ENCODE data around the gene TMEM154.

The TMEM154 gene

GRCh38 chr4:152709675-152710438, 30.1 kb upstream of the TMEM154 start:
- peaks cover 45% of the 10 kb centered on the region for H3K4me1 ChIP-seq (ENCODE audit: control insufficient read depth, insufficient read depth, low read length)
- H3K27ac ChIP-seq (ENCODE audit: low read depth, low read length): peak overlapping the region; percentile 64
- no peaks in the 10 kb centered on the region for H3K36me3 ChIP-seq (ENCODE audit: control insufficient read depth, insufficient read depth, low read length)
- H3K9me3 ChIP-seq (ENCODE audit: control insufficient read depth, insufficient read depth, low read length): 0 out of 2 replicates have a peak, but pooled peaks cover under 1% of the 10 kb centered on the region
- no peak overlapping the region for H3K9ac ChIP-seq (ENCODE audit: low read depth, low read length)
- H3K4me3 ChIP-seq (ENCODE audit: low read depth, low read length): no peak overlapping the region
- no peaks in the 10 kb centered on the region for H3K27me3 ChIP-seq (ENCODE audit: control insufficient read depth, insufficient read depth, low read length)

- Histone ChIP-seq H3K27me3 (ENCODE audit: control insufficient read depth, insufficient read depth, low read length) (no peaks in the 10 kb centered on the region), H3K4me1 (ENCODE audit: control insufficient read depth, insufficient read depth, low read length) (peaks cover 37% of the 10 kb centered on the region), H3K9ac (ENCODE audit: low read depth, low read length) (no peak overlapping the region), H3K27ac (ENCODE audit: low read depth, low read length) (peak overlapping the region; percentile 21), H3K36me3 (ENCODE audit: control insufficient read depth, insufficient read depth, low read length) (no peaks in the 10 kb centered on the region), H3K9me3 (ENCODE audit: control insufficient read depth, insufficient read depth, low read length) (no peaks in the 10 kb centered on the region), H3K4me3 (ENCODE audit: low read depth, low read length) (no peak overlapping the region)
Observed at GRCh38 chr4:152708796-152709195, 29.0 kb upstream of the TMEM154 start.

- Histone ChIP-seq H3K4me1 (ENCODE audit: control insufficient read depth, insufficient read depth, low read length) (peaks cover 37% of the 10 kb centered on the region), H3K27me3 (ENCODE audit: control insufficient read depth, insufficient read depth, low read length) (no peaks in the 10 kb centered on the region), H3K4me3 (ENCODE audit: low read depth, low read length) (no peak overlapping the region), H3K36me3 (ENCODE audit: control insufficient read depth, insufficient read depth, low read length) (no peaks in the 10 kb centered on the region), H3K27ac (ENCODE audit: low read depth, low read length) (peak overlapping the region; percentile 21), H3K9ac (ENCODE audit: low read depth, low read length) (no peak overlapping the region), H3K9me3 (ENCODE audit: control insufficient read depth, insufficient read depth, low read length) (no peaks in the 10 kb centered on the region)
Observed at GRCh38 chr4:152708361-152708760, 28.6 kb upstream of the TMEM154 start.

- Histone ChIP-seq H3K4me1 (ENCODE audit: control insufficient read depth, insufficient read depth, low read length) (peaks cover 37% of the 10 kb centered on the region), H3K4me3 (ENCODE audit: low read depth, low read length) (no peak overlapping the region), H3K36me3 (ENCODE audit: control insufficient read depth, insufficient read depth, low read length) (no peaks in the 10 kb centered on the region), H3K27me3 (ENCODE audit: control insufficient read depth, insufficient read depth, low read length) (no peaks in the 10 kb centered on the region), H3K9me3 (ENCODE audit: control insufficient read depth, insufficient read depth, low read length) (0 out of 2 replicates have a peak, but pooled peaks cover 2% of the 10 kb centered on the region), H3K9ac (ENCODE audit: low read depth, low read length) (no peak overlapping the region), H3K27ac (ENCODE audit: low read depth, low read length) (no peak overlapping the region)
Observed at GRCh38 chr4:152707632-152708031, 27.8 kb upstream of the TMEM154 start.

GRCh38 chr4:152705903-152706302, 26.1 kb upstream of the TMEM154 start:
- Histone ChIP-seq H3K27ac (ENCODE audit: low read depth, low read length) (peak overlapping the region; percentile 59), H3K4me3 (ENCODE audit: low read depth, low read length) (no peak overlapping the region), H3K9me3 (ENCODE audit: control insufficient read depth, insufficient read depth, low read length) (0 out of 2 replicates have a peak, but pooled peaks cover 2% of the 10 kb centered on the region)

GRCh38 chr4:152704788-152705187, 25.0 kb upstream of the TMEM154 start:
- Histone ChIP-seq H3K4me1 (ENCODE audit: control insufficient read depth, insufficient read depth, low read length) (peaks cover 42% of the 10 kb centered on the region), H3K36me3 (ENCODE audit: control insufficient read depth, insufficient read depth, low read length) (no peaks in the 10 kb centered on the region), H3K27ac (ENCODE audit: low read depth, low read length) (no peak overlapping the region), H3K4me3 (ENCODE audit: low read depth, low read length) (no peak overlapping the region), H3K9ac (ENCODE audit: low read depth, low read length) (no peak overlapping the region), H3K9me3 (ENCODE audit: control insufficient read depth, insufficient read depth, low read length) (0 out of 2 replicates have a peak, but pooled peaks cover 2% of the 10 kb centered on the region), H3K27me3 (ENCODE audit: control insufficient read depth, insufficient read depth, low read length) (no peaks in the 10 kb centered on the region)

More at GRCh38 chr4:152705903-152706302, 26.1 kb upstream of the TMEM154 start:
- H3K27me3 ChIP-seq (ENCODE audit: control insufficient read depth, insufficient read depth, low read length): no peaks in the 10 kb centered on the region
- no peaks in the 10 kb centered on the region for H3K36me3 ChIP-seq (ENCODE audit: control insufficient read depth, insufficient read depth, low read length)
- H3K9ac ChIP-seq (ENCODE audit: low read depth, low read length): no peak overlapping the region
- H3K4me1 ChIP-seq (ENCODE audit: control insufficient read depth, insufficient read depth, low read length): peaks cover 42% of the 10 kb centered on the region

- H3K9me3 ChIP-seq (ENCODE audit: control insufficient read depth, insufficient read depth, low read length): 0 out of 2 replicates have a peak, but pooled peaks cover 2% of the 10 kb centered on the region
- H3K27ac ChIP-seq (ENCODE audit: low read depth, low read length): peak overlapping the region; percentile 88
- H3K27me3 ChIP-seq (ENCODE audit: control insufficient read depth, insufficient read depth, low read length): no peaks in the 10 kb centered on the region
- H3K9ac ChIP-seq (ENCODE audit: low read depth, low read length): no peak overlapping the region
- no peaks in the 10 kb centered on the region for H3K36me3 ChIP-seq (ENCODE audit: control insufficient read depth, insufficient read depth, low read length)
- H3K4me1 ChIP-seq (ENCODE audit: control insufficient read depth, insufficient read depth, low read length): peaks cover 43% of the 10 kb centered on the region
- peak overlapping the region; percentile 32 for H3K4me3 ChIP-seq (ENCODE audit: low read depth, low read length)
Observed at GRCh38 chr4:152700151-152700550, 20.4 kb upstream of the TMEM154 start.

- Histone ChIP-seq H3K9ac (ENCODE audit: low read depth, low read length) (no peak overlapping the region), H3K36me3 (ENCODE audit: control insufficient read depth, insufficient read depth, low read length) (no peaks in the 10 kb centered on the region), H3K27me3 (ENCODE audit: control insufficient read depth, insufficient read depth, low read length) (no peaks in the 10 kb centered on the region), H3K4me1 (ENCODE audit: control insufficient read depth, insufficient read depth, low read length) (peaks cover 39% of the 10 kb centered on the region), H3K4me3 (ENCODE audit: low read depth, low read length) (no peak overlapping the region), H3K27ac (ENCODE audit: low read depth, low read length) (peak overlapping the region; percentile 88), H3K9me3 (ENCODE audit: control insufficient read depth, insufficient read depth, low read length) (0 out of 2 replicates have a peak, but pooled peaks cover 2% of the 10 kb centered on the region)
Observed at GRCh38 chr4:152699313-152699712, 19.5 kb upstream of the TMEM154 start.

GRCh38 chr4:152698089-152698499, 18.3 kb upstream of the TMEM154 start:
- no peaks in the 10 kb centered on the region for H3K27me3 ChIP-seq (ENCODE audit: control insufficient read depth, insufficient read depth, low read length)
- no peak overlapping the region for H3K27ac ChIP-seq (ENCODE audit: low read depth, low read length)
- no peaks in the 10 kb centered on the region for H3K36me3 ChIP-seq (ENCODE audit: control insufficient read depth, insufficient read depth, low read length)
- H3K9me3 ChIP-seq (ENCODE audit: control insufficient read depth, insufficient read depth, low read length): 0 out of 2 replicates have a peak, but pooled peaks cover under 1% of the 10 kb centered on the region
- H3K4me3 ChIP-seq (ENCODE audit: low read depth, low read length): no peak overlapping the region
- peaks cover 39% of the 10 kb centered on the region for H3K4me1 ChIP-seq (ENCODE audit: control insufficient read depth, insufficient read depth, low read length)
- no peak overlapping the region for H3K9ac ChIP-seq (ENCODE audit: low read depth, low read length)

- no peaks in the 10 kb centered on the region for H3K36me3 ChIP-seq (ENCODE audit: control insufficient read depth, insufficient read depth, low read length)
- H3K4me1 ChIP-seq (ENCODE audit: control insufficient read depth, insufficient read depth, low read length): peaks cover 39% of the 10 kb centered on the region
- no peak overlapping the region for H3K9ac ChIP-seq (ENCODE audit: low read depth, low read length)
- H3K4me3 ChIP-seq (ENCODE audit: low read depth, low read length): no peak overlapping the region
- H3K9me3 ChIP-seq (ENCODE audit: control insufficient read depth, insufficient read depth, low read length): no peaks in the 10 kb centered on the region
- H3K27ac ChIP-seq (ENCODE audit: low read depth, low read length): no peak overlapping the region
- no peaks in the 10 kb centered on the region for H3K27me3 ChIP-seq (ENCODE audit: control insufficient read depth, insufficient read depth, low read length)
Observed at GRCh38 chr4:152697284-152698088, 17.7 kb upstream of the TMEM154 start.
